Kidney tubule cell (primary cell): ENCODE results near the gene MED28.
"Not testable (repeated sequence)": the region's sequence is repeated elsewhere in the genome, so short reads cannot be mapped to it uniquely, and the experiment has no call there.

ENCODE experiments used
- DNase-seq: peaks from one replicate; pipeline ENCODE4 v3.0.0-alpha.2; 2018; ENCODE audit warnings: low spot score

Gene MED28

DNA sequence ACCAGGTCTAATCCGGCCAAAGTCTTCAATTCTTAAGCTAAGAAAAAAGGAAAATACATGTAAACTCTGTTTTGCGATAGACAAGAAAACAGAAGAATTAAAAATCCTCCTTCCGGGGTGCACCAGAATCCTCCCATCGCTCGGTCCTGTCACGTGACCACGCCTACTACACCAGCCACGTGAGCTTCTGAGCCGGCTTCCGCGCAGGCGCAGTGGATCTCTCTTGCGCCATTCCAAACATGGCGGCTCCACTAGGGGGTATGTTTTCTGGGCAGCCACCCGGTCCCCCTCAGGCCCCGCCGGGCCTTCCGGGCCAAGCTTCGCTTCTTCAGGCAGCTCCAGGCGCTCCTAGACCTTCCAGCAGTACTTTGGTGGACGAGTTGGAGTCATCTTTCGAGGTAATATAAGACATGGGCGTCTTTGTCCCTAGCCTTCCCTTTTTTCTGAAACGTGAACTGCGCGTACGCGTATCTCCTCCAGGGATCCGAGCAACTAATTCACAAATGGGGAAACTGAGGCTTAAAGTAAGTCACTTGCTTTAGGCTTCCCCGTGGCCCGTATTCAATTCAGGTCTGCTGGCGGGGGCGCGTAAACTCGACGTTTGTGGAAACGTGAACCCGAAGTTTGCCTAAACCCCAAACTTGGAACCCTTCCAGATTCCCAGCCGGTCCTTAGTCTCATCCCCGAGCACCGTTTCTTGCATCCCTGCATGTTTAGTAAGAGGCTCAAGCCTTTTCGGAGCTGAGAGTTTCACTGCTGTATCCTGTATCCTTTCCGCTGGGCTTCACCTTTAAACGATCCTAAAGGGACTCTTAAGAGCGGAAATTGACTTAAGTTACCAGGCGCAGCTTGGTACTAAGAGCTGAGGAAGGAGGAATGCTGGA, at the start of gene MED28:
TSS of gene MED28 (plus strand) at position 226 of the 884 bp plus-strand sequence. CDS start at position 240, 14 bp downstream.
- DNase-seq = peak; percentile 95

DNA sequence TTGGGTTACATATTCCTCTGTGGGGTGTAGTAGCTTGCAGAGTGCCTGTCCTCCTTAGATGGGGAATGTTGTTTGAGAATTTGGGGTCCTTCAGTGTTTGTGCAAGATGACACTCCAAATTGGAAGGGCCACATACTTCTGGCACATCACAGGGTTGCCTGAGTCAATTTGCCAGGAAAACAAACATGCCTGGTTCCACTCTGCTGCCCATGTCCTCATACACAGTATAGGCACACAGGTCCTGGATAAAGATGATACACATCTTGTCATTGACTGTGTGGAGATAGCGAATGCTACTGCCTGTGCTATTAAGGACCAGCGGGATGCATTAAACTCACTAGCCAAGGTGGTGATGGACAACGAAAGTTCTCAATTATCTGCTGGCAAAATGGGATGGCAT, 48.6 kb upstream of the MED28 start:
- DNase-seq = no peak

- DNase-seq = no peak
Measured at GRCh38 chr4:17567271-17567670, 47.2 kb upstream of the MED28 start.

GRCh38 chr4:17574206-17574605, 40.2 kb upstream of the MED28 start:
- no peak for DNase-seq

- DNase-seq = not testable (repeated sequence)
Measured at GRCh38 chr4:17575177-17575576, 39.3 kb upstream of the MED28 start.

- DNase-seq = peak; percentile 97
Measured at GRCh38 chr4:17576932-17577664, 37.3 kb upstream of the MED28 start, which contains the start of gene LAP3. Gene LAP3 (plus strand): TSS chr4:17577198. CDS start chr4:17577466, 268 bp downstream.

DNA sequence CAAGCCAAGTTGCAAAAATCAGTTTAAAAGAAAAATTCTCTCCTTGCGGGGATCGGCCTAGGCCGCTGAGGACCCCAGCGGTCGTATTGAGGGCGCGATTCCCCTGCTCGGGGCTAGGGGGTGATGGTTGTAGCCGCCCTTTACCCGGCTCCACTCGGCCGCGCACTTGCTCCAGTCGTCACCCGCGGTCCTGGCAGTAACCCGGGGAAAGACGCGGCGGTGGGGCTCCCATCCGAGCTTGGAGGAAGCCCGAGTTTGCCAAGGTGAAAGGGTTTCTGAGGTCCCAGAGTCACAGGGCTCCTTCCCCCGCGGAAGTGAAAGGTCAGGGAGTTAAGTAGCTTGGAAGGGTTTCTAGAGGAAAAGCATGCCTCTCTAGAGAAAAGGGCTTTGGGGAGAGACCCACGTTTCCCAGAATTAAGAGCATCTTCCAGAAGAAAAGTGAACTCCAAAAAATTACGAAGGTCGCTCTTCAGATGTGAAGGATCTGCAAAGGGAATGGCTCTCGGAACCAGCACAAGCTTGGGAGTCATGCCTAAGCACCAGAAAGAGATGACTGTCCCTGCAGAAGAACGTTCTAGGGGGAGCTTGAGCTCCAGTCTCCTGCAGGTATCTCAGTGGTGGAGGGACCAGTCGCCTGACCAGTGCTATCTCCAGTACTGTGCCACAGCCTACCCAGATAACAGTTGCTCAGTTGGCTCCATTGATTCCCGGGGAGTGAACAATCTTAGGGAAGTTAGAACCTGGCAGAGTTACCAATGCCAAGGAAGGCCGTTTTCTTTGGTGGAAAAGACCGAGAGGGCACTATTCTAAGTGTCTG, 36.6 kb upstream of the MED28 start:
- DNase-seq = peak; percentile 24

- peak; percentile 3 for DNase-seq
Measured at GRCh38 chr4:17578482-17578891, 36.0 kb upstream of the MED28 start.

DNA sequence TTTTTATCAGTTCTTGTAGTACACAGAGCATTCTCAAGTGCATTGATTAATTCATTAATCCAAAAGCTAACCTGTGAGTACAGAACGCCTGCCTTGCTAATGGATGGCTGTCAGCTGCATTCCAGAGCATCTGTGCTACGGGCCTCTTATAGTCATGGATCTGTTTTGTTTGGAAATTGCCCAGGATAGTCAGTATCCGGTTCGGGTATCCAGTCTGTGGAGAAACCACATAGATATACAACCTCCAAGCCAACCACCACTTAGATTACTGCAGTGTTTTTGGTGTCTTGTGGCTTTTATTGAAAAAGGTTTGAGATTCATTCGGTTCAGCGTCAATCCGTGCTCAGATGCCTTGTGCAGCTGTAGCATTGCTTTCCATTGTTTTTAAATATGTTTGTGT, 33.5 kb upstream of the MED28 start:
- DNase-seq = no peak

DNA sequence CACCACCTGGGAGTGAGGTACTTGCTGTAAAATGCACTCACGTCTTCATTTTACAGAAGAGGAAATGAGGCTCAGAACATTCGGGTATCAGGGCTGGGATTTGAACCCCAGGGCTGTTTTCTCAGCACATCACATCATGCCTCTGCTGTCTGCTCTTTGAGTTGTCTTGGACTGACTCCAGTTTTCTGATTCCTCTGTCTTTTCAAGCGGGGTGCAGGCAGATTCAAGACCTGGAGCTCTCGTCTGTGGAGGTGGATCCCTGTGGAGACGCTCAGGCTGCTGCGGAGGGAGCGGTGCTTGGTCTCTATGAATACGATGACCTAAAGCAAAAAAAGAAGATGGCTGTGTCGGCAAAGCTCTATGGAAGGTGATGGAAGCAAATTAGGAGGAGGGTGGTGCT, 31.2 kb upstream of the MED28 start:
- DNase-seq = no peak

- DNase-seq = no peak
Measured at GRCh38 chr4:17583941-17584340, 30.5 kb upstream of the MED28 start.

- no peak for DNase-seq
Measured at GRCh38 chr4:17584521-17585213, 29.8 kb upstream of the MED28 start.

GRCh38 chr4:17587094-17587822, 27.2 kb upstream of the MED28 start:
- no peak for DNase-seq

GRCh38 chr4:17589355-17589754, 25.1 kb upstream of the MED28 start:
- DNase-seq = no peak

DNA sequence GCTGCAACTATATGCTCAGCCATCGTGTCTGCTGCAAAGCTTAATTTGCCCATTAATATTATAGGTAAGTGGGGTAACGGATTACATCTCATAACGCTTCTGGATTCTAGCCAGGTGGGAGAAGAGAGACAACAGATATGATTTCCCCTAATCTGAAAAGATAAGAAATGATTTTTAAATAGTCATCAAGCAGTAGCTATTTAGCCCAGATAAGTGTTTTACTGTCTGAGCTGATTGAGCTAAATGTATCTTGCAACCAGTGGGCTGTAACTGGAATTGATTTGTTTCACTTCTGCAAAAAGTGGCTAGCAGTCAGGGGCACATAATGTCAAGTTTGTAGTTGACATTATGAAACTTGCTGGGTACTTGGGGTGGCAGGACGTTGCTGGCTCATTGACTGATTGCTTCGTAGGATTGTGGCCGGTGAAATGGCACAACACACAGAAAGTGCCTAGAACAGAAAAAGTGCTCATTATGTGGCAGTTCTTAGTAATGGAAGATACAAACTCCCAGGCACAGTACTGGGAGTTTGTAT, 18.9 kb upstream of the MED28 start:
- no peak for DNase-seq

GRCh38 chr4:17597517-17597916, 16.9 kb upstream of the MED28 start:
- DNase-seq = peak; percentile 34

- DNase-seq = no peak
Measured at GRCh38 chr4:17599826-17600225, 14.6 kb upstream of the MED28 start.

- DNase-seq = no peak
Measured at GRCh38 chr4:17605236-17605635, 9.2 kb upstream of the MED28 start.

- DNase-seq = peak; percentile 80
Measured at GRCh38 chr4:17613761-17614415, 553 bp upstream of the MED28 start.

DNA sequence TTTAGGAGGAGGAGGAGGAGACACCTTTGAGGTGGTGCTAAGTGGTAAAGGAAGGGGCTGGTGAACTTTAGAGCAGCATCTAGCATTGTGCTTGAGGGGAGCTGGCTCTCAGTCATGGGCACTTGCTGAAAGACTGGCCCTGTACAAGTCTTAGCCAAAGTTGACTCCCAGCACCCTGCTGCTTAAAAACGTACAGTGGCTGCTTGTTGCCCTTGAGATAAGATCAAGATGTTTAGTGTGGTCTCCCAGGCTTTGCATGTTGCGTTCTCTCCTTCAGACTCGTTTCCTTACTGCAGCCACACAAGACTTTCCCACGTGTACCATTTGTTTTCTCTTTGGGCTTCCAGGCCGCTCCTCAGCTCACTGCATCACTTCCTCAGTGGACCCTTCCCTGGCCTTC, 1.8 kb downstream of the MED28 start:
- no peak for DNase-seq
